Dermis blood vessel endothelial cell (primary cell): Measurements from ENCODE around the gene PEDS1. TPM values are rescaled to one million over a fixed set of nuclear protein-coding genes. Genes with fewer than 3 reads are reported as not detected.
"Not testable (repeated sequence)": the region's sequence is repeated elsewhere in the genome, so short reads cannot be mapped to it uniquely, and the experiment has no call there.

Experiments
- DNase-seq: peaks from one replicate; pipeline ENCODE4 v3.0.0; 2010
- total RNA-seq: library from RNA; depleted of rRNA; stranded (reverse); fragments of >200 nt; gene quantifications from 2 replicates; pipeline ENCODE4 v1.2.3, GENCODE V29; 2014

Gene PEDS1
- total RNA-seq, 1 donor from 2014 or later, result 17.2 TPM

DNA sequence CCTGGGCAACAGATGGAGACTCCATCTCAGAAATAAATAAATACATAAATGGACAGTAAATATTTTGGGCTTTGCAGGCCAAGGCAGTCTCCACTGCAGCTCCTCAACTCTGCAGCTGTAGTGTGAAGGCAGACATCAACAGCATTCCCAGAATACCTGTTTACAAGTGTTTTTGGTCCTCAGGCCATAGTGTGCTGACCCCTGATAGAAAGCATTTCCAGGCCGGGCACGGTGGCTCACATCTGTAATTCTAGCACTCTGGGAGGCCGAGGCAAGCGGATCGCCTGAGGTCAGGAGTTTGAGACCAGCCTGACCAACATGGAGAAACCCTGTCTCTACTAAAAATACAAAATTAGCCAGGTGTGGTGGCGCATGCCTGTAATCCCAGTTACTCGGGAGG, 18.4 kb downstream of the PEDS1 start:
- DNase-seq, result not testable (repeated sequence)

DNA sequence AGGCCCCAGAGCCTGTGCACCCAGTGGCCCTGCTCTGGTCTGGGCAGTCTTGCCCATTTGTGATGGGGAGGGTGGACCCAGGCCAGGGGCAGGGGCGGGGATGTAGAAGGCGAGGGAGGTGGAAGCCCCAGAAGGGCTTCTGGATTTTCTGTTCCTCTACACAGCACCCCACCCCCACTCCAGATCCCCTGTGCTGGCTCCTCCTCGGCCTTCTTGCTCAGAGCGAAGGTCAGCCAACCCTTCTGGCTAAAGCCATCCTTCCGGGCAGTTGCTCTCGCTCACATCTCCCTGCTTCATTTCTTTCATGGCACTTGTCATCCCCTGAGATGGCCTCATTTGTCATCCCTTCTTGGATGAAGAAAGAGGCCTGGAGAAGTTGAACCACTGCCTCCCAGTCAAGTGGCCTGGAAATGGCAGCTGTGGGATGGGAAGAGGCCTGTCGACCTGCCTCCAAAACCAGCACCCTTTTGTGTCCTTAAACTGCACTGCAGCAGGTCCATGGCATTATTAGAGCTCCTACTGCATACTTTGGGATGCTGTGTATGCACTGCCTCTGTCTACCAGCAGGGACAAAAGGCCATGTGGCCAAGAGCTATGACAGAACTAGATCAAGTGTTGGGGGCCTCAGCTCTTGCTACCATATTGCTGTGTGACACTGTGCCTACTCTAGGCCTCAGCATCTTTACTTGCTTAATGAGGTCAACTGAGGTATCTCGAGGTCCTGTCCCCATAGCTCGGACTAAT, 19.9 kb downstream of the PEDS1 start:
- no peak for DNase-seq

DNA sequence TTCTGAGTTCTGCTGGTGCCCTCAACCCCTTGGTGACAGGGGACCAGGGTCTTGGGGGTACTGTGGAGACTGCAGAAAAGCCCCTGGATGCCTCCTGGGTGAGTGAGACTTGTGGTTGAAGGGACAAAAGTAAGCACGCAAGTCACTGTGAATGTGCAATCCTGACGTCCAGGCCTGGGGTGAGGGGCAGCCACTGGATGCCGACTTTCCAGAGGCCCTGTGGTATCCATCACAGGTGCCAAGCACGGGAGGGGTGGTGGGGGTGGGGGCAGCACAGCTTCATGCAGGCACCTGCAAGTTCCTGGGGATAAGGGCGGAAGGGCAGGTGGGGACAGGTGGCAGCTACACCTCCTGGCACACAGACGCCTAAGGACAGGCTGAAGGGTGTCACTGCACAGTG, 20.5 kb downstream of the PEDS1 start:
- DNase-seq, result no peak

GRCh38 chr20:50130995-50131394, 22.5 kb downstream of the PEDS1 start:
- no peak for DNase-seq

DNA sequence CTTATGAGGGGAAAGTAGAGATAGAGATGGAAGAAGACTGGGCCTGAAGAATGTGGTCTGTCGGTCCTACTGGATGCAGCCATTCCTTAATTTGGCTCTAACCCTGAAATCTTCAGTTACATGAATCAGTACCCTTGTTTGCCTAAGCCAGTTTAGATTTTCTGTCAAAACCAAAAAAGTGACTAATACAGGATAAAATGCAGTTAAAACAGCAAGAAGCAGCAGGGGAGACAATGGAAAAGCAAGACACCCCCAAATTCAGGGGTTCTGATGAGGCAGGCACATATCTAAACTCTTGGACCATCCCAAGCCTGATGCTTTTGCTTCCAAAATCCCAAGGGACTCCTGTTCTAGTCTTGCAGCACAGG, 23.2 kb downstream of the PEDS1 start:
- DNase-seq, result no peak

GRCh38 chr20:50129662-50130355, 23.7 kb downstream of the PEDS1 start:
- no peak for DNase-seq

DNA sequence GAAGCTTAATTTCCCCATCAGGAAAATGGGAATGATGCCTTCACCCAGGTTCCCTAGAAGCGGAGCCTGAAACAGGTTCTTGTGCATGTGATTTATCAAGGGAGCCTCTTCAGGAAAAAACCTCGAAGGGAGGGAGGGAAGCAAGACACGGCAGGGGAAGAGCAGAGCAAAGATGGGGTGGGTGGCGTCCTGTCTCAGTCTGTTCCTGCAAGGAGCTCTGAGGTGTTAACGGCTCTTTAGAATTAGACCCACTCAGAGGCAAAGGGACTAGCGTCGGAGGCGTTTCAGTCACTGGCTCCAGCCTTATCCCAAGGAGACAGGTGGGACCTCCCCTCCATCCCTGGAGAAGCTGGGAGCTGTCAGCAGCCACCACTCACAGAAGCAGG, 25.0 kb downstream of the PEDS1 start:
- no peak for DNase-seq

- DNase-seq, result no peak
Observed at GRCh38 chr20:50127587-50128519, 25.7 kb downstream of the PEDS1 start.

GRCh38 chr20:50126662-50127061, 26.9 kb downstream of the PEDS1 start:
- no peak for DNase-seq

GRCh38 chr20:50125279-50125678, 28.2 kb downstream of the PEDS1 start:
- no peak for DNase-seq

GRCh38 chr20:50124496-50124895, 29.0 kb downstream of the PEDS1 start:
- DNase-seq, result no peak

DNA sequence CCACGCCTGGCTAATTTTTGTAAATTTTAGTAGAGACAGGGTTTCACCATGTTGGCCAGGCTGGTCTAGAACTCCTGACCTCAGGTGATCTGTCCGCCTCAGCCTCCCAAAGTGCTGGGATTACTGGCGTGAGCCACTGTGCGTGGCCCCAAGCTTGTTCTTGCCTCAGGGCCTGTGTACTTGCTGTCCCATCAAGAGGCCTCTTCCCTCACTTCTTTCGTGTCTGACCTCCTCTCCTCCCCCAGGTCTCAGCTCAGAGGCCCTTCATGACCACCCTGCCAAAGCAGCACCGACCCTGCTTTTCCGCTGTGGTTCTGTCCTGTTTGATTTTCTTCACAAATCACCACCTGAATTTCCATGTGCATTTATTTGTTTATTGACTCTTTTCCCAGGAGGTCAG, 30.1 kb downstream of the PEDS1 start:
- no peak for DNase-seq

- no peak for DNase-seq
Observed at GRCh38 chr20:50122763-50123162, 30.8 kb downstream of the PEDS1 start.

- DNase-seq, result peak; percentile 49
Observed at GRCh38 chr20:50121858-50122271, 31.7 kb downstream of the PEDS1 start.

DNA sequence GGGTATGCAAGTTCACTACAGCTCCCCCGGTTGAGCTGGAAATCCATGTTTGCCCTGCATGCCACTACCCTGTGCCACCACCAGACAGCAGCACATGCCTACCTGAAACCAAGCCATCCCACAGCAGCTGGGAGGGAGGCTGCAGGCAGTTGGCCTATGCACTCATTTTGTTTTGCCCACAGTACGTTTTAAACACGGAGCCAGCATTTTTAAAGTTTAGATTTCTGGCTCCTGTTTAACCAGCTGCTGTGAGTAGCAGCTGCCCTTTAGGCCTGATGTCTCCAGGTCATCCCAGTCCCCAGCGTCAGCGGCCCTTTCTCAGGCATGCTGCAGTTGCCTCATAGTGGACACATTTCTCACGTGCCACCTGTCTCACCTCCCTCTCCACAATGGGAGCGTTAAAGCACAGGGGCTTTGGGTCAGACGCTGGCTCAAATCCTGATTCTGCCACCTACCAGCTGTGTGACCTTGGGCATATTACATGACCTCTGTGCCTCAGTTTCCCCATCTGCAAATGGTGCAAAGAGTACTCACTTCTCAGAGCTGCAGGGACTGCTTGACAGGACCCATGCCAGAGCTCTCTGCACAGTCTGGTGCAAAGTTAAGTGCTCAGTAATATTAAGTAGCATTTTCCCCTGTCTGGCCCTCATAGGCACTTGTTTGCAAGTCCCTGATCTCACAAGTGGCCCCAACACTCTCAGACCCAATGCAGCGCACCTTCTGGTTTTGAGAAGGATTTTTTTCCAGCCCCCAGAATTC, 32.4 kb downstream of the PEDS1 start:
- peak; percentile 86 for DNase-seq

GRCh38 chr20:50118203-50118602, 35.3 kb downstream of the PEDS1 start:
- no peak for DNase-seq

DNA sequence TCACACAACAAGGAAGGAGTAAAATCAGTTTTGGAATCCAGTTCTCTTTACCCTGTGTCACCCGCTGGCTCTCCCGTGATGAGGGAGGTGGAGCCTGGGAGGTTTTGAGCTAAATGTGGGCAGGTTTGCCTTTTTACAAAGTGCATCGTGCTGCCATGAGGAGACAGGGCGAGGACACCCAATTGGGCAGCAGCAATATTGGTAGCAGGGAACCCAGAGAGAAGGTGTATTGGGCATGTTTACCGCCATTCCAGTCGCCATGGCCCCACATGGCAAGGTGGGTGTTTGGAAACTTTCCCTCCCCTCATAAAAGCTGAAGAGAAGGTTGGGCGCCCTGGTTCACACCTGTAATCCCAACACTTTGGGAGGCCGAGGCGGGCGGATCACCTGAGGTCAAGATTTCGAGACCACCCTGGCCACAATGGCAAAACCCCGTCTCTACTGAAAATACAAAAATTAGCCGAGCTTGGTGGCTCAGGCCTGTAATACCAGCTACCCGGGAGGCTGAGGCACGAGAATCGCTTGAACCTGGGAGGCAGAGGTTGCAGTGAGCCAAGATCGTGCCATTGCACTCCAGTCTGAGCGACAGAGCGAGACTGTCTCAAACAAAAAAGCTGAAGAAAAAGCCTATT, 37.0 kb downstream of the PEDS1 start:
- DNase-seq, result no peak

DNA sequence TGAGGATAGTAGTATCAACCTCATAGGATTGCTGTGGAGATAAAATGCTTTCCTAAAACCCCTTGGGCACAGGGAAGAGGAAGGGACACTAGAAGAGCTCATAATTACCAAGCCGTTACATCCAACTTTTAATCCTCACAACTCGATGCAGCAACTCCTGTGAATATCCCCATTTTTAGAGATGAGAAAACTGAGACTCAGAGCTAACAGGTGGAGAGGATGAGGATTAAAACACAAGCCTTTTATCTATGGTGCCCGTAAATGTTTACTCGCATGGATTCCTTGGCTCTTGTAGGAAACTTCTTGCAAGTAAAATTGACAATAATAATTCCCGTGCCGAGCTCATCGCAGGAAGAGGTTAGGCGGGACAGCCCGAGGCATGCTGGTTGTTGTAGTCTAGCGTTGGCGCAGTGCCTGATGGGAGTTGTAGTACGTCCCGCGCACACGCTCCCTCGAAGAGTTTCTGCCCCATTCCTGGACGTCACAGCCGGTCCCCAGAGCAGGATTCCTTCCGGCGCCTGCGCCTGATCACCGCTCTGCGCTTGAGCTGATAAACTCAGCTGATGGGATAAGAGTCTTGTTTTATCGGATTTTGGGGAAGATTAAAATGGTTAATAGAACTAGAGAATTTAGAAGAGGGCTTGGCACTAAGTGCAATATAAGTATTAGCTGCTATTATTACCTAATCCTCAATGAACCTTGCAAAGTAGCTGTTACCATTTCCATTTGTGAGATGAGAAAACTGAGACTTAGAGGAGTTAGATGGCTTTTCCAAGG, 37.7 kb downstream of the PEDS1 start:
- peak; percentile 99 for DNase-seq

DNA sequence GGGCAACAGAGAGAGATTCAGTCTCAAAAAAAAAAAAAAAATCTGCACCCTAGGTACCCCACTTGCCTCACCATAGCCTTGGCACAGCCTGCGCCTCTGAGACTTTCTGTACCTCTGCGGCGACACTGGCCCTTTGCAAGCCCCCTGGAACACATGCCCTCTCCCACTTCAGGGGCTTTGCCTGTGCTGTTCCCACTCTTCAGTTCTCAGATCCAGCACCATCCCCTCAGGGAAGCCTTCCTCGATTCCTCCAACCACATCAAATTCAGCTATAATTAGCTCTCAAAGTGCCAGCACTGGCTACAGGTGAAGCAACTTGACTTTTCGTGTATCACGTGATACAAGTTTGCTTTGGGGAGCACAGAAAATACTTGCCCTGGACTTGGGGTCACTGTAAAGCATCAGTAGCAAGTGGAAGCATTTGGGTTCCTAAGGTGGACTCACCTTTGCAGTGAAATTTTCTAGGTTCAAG, 38.4 kb downstream of the PEDS1 start:
- no peak for DNase-seq

DNA sequence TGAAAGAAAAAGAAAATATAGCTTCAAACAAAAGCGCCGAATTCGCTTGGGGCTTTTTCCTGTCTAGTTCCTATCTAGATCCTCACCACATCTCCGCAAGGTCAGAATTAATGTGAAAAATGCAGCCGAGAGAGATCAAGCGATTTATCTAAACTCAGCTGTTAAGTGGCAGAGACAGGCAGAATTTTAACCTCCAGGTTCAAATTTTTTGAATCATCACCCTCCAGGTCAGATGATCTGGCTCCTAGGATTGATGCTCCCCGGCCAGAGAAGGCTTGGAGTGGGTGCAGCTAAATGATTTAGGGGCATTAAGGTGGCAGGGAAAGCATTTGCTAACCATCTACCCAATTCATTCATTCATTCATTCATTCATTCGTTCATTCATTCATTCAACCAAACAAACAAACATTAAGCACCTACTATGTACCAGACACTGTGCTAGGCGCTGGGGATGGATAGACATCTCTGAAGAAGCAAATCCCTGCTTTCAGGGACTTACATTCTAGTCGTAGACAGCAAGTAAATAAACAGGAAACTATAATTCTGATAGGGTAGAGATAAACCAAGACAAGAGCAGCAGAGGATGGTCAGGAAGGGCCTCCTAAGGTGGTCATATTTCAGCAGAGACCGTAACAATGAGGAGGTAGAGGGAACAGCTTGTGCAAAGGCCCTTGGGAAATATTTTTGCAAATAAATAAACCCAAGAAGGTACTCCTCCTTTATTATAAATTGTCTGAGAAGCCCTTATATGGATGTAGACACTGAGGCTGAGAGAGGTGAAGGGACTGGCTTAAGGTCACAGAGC, 39.9 kb downstream of the PEDS1 start:
- no peak for DNase-seq
